ENCODE measurements around the gene TTLL13. TPM values are rescaled to one million over a fixed set of nuclear protein-coding genes. Genes with fewer than 3 reads are reported as not detected.
"Not testable (repeated sequence)": the region's sequence is repeated elsewhere in the genome, so short reads cannot be mapped to it uniquely, and the experiment has no call there.

Gene TTLL13
- total RNA-seq, 1 donor from 2014 or later: 0.47 TPM

DNA sequence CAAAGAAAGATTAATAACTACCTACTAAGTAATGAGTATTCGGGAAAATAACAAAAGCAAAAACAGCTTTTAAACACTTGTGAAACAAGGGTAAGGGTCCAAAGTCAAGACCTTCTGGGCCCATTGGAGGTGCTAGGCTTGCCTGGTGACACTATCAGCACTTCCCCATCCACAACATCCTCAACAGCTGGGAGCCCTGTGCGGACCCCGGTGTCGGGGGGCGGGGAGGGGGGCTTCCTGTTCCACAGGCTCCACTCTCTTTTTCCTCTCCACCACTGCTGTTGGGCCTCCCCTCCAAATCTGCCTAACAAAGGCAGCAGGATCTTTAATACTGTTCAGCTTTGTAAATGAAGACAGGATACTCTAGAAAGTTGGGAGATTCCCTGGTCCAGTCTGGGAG is 37.7 kb downstream of the TTLL13 start:
- no peak for DNase-seq (ENCODE audit: low spot score in 2 of 2, unreplicated experiment in 2 of 2)
- Mint-ChIP-seq H3K4me3 (no peak overlapping the region), H3K27ac (no peak overlapping the region)

GRCh38 chr15:90287946-90288345 is 38.6 kb downstream of the TTLL13 start:
- Mint-ChIP-seq H3K9me3 (no peaks in the 10 kb centered on the region), H3K27me3 (ENCODE audit: low read depth) (no peaks in the 10 kb centered on the region)

More for the DNA sequence above, 37.7 kb downstream of the TTLL13 start:
- H3K27me3 Mint-ChIP-seq (ENCODE audit: low read depth): no peaks in the 10 kb centered on the region
- no peaks in the 10 kb centered on the region for H3K36me3 Mint-ChIP-seq
- H3K9me3 Mint-ChIP-seq: no peaks in the 10 kb centered on the region
- no peaks in the 10 kb centered on the region for H3K4me1 Mint-ChIP-seq
- TF ChIP-seq, protein P1, sequence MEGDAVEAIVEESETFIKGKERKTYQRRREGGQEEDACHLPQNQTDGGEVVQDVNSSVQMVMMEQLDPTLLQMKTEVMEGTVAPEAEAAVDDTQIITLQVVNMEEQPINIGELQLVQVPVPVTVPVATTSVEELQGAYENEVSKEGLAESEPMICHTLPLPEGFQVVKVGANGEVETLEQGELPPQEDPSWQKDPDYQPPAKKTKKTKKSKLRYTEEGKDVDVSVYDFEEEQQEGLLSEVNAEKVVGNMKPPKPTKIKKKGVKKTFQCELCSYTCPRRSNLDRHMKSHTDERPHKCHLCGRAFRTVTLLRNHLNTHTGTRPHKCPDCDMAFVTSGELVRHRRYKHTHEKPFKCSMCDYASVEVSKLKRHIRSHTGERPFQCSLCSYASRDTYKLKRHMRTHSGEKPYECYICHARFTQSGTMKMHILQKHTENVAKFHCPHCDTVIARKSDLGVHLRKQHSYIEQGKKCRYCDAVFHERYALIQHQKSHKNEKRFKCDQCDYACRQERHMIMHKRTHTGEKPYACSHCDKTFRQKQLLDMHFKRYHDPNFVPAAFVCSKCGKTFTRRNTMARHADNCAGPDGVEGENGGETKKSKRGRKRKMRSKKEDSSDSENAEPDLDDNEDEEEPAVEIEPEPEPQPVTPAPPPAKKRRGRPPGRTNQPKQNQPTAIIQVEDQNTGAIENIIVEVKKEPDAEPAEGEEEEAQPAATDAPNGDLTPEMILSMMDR (IDR thresholded peaks at IDR 0.05; ENCODE audit: unreplicated experiment): no peak

DNA sequence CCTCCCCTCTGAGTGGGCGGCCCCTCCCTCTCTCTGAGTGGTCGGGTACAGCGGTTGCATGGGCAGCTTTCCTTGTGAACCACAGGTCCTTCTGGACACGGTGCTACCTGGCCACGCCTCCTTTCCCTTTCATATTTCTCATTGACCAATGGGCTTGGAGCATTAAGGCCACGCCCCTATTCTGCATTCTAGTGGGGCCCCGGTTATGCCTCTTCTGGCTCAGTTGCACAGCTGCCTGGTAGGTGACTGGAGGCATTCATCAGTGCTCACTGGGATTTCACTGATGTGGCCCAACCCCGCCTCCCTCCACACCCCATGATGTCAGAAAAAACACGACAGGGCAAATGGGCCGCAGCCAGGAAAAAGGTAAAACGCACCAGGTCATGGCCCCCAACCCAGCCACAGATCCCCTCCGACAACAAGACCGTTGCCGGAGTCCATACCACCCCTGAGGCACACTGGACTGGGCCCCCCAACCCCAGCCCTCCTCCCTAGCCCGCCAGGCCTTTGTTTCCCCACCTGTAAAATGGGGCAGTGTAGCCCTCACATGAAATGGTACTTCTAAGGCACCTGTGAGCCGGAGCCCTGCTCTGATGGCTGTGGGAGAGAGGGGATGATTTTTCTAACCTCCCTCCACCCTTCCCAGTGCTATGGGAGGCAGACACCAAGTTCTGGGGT is 42.5 kb downstream of the TTLL13 start:
- H3K36me3 Mint-ChIP-seq: no peaks in the 10 kb centered on the region
- no peaks in the 10 kb centered on the region for H3K9me3 Mint-ChIP-seq
- H3K27me3 Mint-ChIP-seq (ENCODE audit: low read depth): no peaks in the 10 kb centered on the region
- DNase-seq (ENCODE audit: low spot score in 2 of 2, unreplicated experiment in 2 of 2): no peak
- no peak overlapping the region for H3K4me3 Mint-ChIP-seq
- H3K4me1 Mint-ChIP-seq: peaks cover 8% of the 10 kb centered on the region
- TF ChIP-seq, protein P1 (IDR thresholded peaks at IDR 0.05; ENCODE audit: unreplicated experiment): no peak
- H3K27ac Mint-ChIP-seq: no peak overlapping the region

More at GRCh38 chr15:90287946-90288345, 38.6 kb downstream of the TTLL13 start:
- no peaks in the 10 kb centered on the region for H3K36me3 Mint-ChIP-seq
- no peak overlapping the region for H3K27ac Mint-ChIP-seq
- H3K4me1 Mint-ChIP-seq: no peaks in the 10 kb centered on the region
- no peak overlapping the region for H3K4me3 Mint-ChIP-seq
- TF ChIP-seq, protein P1 (IDR thresholded peaks at IDR 0.05; ENCODE audit: unreplicated experiment): no peak
- no peak for DNase-seq (ENCODE audit: low spot score in 2 of 2, unreplicated experiment in 2 of 2)

DNA sequence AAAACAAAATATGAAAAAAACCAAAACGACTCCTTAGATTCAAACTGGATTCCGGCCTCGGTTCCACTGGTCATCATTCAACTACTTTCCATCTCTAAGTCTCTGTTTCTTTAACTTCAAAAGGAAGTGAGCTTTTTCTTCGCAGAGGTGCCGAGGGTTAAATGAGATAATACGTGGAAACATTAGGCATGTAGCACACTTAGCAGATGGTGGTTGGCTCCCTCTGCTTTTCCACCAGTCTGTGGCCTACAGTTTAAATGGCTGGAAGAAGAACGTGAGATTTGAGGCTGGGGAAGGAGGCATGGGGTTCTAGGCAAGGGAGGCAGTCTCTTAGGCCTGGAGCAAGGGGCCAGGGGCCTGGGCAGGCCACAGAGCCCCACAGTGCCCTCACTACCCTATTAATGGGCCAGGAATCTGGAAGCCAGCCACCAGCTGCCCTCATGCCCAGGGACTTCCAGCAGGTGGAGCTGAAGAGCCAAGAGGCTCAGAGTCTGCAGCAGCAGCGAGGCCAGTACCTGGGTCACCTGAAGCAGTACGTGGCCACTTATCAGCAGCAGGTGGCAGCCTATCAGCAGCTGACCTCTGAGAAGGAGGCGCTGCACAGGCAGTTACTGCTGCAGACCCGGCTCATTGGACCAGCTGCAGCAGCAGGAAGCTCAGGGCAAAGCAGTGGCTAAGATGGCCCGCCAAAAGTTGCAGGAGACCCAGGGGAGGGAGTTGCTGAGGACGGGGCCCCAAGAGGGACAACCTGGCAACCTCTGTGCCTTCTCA is 43.9 kb downstream of the TTLL13 start:
- not testable (repeated sequence) for H3K4me3 Mint-ChIP-seq; H3K36me3 Mint-ChIP-seq; H3K9me3 Mint-ChIP-seq; H3K27ac Mint-ChIP-seq; H3K27me3 Mint-ChIP-seq (ENCODE audit: low read depth); H3K4me1 Mint-ChIP-seq
- TF ChIP-seq, protein P1 (IDR thresholded peaks at IDR 0.05; ENCODE audit: unreplicated experiment): peak; percentile 54
- peak in 1 of 2 experiments; percentile 78 for DNase-seq (ENCODE audit: low spot score in 2 of 2, unreplicated experiment in 2 of 2)

- no peaks in the 10 kb centered on the region for H3K27me3 Mint-ChIP-seq (ENCODE audit: low read depth)
- H3K9me3 Mint-ChIP-seq: peaks cover 4% of the 10 kb centered on the region
- no peak overlapping the region for H3K4me3 Mint-ChIP-seq
- H3K4me1 Mint-ChIP-seq: peaks cover 8% of the 10 kb centered on the region
- no peak overlapping the region for H3K27ac Mint-ChIP-seq
- H3K36me3 Mint-ChIP-seq: no peaks in the 10 kb centered on the region
- no peak for DNase-seq (ENCODE audit: low spot score in 2 of 2, unreplicated experiment in 2 of 2)
- TF ChIP-seq, protein P1 (IDR thresholded peaks at IDR 0.05; ENCODE audit: unreplicated experiment): no peak
Observed at GRCh38 chr15:90294159-90294558, 44.8 kb downstream of the TTLL13 start.
